ENCODE measurements around the gene NUP37. TPM values are rescaled to one million over a fixed set of nuclear protein-coding genes. Genes with fewer than 3 reads are reported as not detected.
"Not testable (repeated sequence)": the region's sequence is repeated elsewhere in the genome, so short reads cannot be mapped to it uniquely, and the experiment has no call there.

Gene NUP37
- total and polyA plus RNA-seq, 5 experiments from 2014 or later: 20.4 to 34.4 (median 23.0) TPM

- DNase-seq, H3K27me3 Mint-ChIP-seq, ATAC-seq, H3K4me3 Mint-ChIP-seq, H3K4me1 Mint-ChIP-seq, H3K9me3 Mint-ChIP-seq, POLR2A ChIA-PET, H3K27ac Mint-ChIP-seq: not testable (repeated sequence)
- peaks cover 5 to 35% (median 18%) of the 10 kb centered on the region in 3 donors for H3K36me3 Mint-ChIP-seq
These were observed 47.8 kb downstream of the NUP37 start for GRCh38 chr12:102072092-102072491.

GRCh38 chr12:102069707-102070106, 50.2 kb downstream of the NUP37 start:
- Mint-ChIP-seq H3K9me3 (no peaks in the 10 kb centered on the region), H3K36me3 (peaks cover 0 to 13% (median 7%) of the 10 kb centered on the region in 3 donors), H3K4me3 (no peak overlapping the region), H3K27ac (no peak overlapping the region), H3K27me3 (peaks cover 0 to 7% (median under 1%) of the 10 kb centered on the region in 5 donors), H3K4me1 (peaks cover 0 to 5% (median 0%) of the 10 kb centered on the region in 4 donors)
- ATAC-seq (no peak), DNase-seq (no peak)
- POLR2A ChIA-PET: no interaction called here

DNA sequence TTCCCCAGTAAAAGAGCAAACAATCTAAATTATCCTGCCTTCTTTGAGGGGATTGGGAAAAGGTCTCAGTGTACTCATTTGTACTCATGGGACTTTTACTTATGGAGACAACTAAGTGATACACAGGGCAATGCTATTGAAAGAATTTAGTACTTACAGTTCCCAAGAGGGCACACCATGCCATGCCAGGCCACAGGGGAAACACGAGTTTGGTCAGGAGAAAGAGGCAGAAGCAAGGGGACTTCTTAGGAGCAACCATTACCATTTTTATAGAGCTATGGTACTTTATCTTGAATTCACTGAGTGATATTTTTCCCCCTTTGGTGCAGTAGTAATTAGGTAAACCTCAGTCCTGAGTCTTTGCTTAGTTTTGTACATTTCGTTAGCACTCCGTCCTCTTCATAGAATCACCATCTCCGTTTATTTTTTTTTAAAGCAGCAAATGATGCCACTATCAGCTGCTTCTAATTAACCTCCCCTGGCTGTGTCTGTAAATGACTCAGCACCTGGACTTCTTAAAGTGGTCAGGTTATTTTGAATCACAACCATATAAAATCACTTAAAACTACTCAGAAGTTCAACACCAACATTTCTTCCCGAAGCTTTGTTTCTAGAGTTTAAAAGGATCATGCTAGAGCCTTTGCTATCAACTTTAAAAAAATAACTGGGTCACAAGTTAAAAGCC, 52.2 kb downstream of the NUP37 start:
- H3K4me3 Mint-ChIP-seq: no peak overlapping the region
- peaks cover 2 to 11% (median 5%) of the 10 kb centered on the region in 5 donors for H3K27me3 Mint-ChIP-seq
- peaks cover 0 to 5% (median 0%) of the 10 kb centered on the region in 4 donors for H3K4me1 Mint-ChIP-seq
- POLR2A ChIA-PET: no interaction called here
- H3K9me3 Mint-ChIP-seq: no peaks in the 10 kb centered on the region
- no peak overlapping the region for H3K27ac Mint-ChIP-seq
- no peak for DNase-seq
- no peaks in the 10 kb centered on the region for H3K36me3 Mint-ChIP-seq
- ATAC-seq: no peak

GRCh38 chr12:102064476-102064875, 55.4 kb downstream of the NUP37 start:
- Mint-ChIP-seq H3K4me3 (no peak overlapping the region), H3K27me3 (peaks cover 2 to 11% (median 5%) of the 10 kb centered on the region in 5 donors), H3K9me3 (no peaks in the 10 kb centered on the region), H3K27ac (no peak overlapping the region), H3K36me3 (peaks cover 0 to 8% (median 3%) of the 10 kb centered on the region in 3 donors), H3K4me1 (peaks cover 8 to 27% (median 24%) of the 10 kb centered on the region in 4 donors)
- POLR2A ChIA-PET: no interaction called here
- ATAC-seq (no peak), DNase-seq (no peak)

DNA sequence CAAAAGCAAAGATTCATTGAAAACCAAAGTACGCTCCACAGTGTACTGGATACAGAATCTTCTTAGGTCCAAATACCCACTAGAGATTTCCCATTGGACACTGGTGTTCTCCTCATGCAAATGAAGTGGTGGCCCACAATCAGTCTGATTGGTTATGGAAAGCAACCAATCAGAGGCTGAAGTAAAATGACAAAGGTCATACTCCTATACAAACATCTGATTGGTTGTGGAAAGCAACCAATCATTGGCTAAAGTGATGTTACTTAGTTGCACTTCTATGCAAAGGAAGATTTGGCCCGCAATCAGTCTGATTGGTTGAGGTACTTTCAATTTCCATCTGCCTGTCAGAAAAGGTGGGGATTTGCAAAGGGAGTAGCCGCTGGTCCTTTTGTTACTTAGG, 56.8 kb downstream of the NUP37 start:
- H3K27ac Mint-ChIP-seq: peak overlapping the region in 4 of 10 donors; percentile 7 to 99 (median 67)
- H3K4me1 Mint-ChIP-seq: peaks cover 10 to 35% (median 33%) of the 10 kb centered on the region in 4 donors

GRCh38 chr12:102062419-102062806, 57.5 kb downstream of the NUP37 start:
- peaks cover 4 to 26% (median 15%) of the 10 kb centered on the region in 3 donors for H3K36me3 Mint-ChIP-seq
- peak overlapping the region in 9 of 10 donors; percentile 93 to 99 (median 97) for H3K27ac Mint-ChIP-seq
- POLR2A ChIA-PET: interaction anchor here (0.6 to 1.5 kb wide), 5 partner anchors 13 to 1868 kb away, joined by 3 to 8 read pairs (median 3); partner anchors contain the start of genes ARL1, HSP90B1, NUP37 and PARPBP
- ATAC-seq (no peak), DNase-seq (no peak)
- H3K4me3 Mint-ChIP-seq: peak overlapping the region in 9 of 10 donors; percentile 91 to 99 (median 96)
- H3K9me3 Mint-ChIP-seq: no peaks in the 10 kb centered on the region
- peaks cover 12 to 42% (median 39%) of the 10 kb centered on the region in 4 donors for H3K4me1 Mint-ChIP-seq
- H3K27me3 Mint-ChIP-seq: peaks cover 2 to 11% (median 5%) of the 10 kb centered on the region in 5 donors

More for the DNA sequence above, 56.8 kb downstream of the NUP37 start:
- H3K9me3 Mint-ChIP-seq: no peaks in the 10 kb centered on the region
- peak overlapping the region in 1 of 10 donors; percentile 13 for H3K4me3 Mint-ChIP-seq
- POLR2A ChIA-PET: interaction anchor here (0.6 kb wide), 1 partner anchor 33 kb away, joined by 3 read pairs; no protein-coding TSS in a partner anchor
- H3K27me3 Mint-ChIP-seq: peaks cover 2 to 11% (median 5%) of the 10 kb centered on the region in 5 donors
- H3K36me3 Mint-ChIP-seq: peaks cover 4 to 20% (median 10%) of the 10 kb centered on the region in 3 donors
- ATAC-seq (no peak), DNase-seq (no peak)

GRCh38 chr12:102061560-102062418, 58.1 kb downstream of the NUP37 start, which contains the start of gene WASHC3:
Gene WASHC3, minus strand, starts transcription at chr12:102061991. Its CDS starts 29 bp downstream, at chr12:102061962.
- ATAC-seq (peak; percentile 90 to 92), DNase-seq (peak; percentile 85 to 97 (median 94))
- H3K9me3 Mint-ChIP-seq: no peaks in the 10 kb centered on the region
- peaks cover 2 to 11% (median 5%) of the 10 kb centered on the region in 5 donors for H3K27me3 Mint-ChIP-seq
- POLR2A ChIA-PET: interaction anchor here (0.6 to 1.5 kb wide), 6 partner anchors 11 to 1868 kb away, joined by 3 to 8 read pairs (median 3); partner anchors contain the start of genes ARL1, HSP90B1, NUP37 and PARPBP
- H3K4me1 Mint-ChIP-seq: peaks cover 14 to 48% (median 42%) of the 10 kb centered on the region in 4 donors
- H3K36me3 Mint-ChIP-seq: peaks cover 5 to 33% (median 21%) of the 10 kb centered on the region in 3 donors
- H3K4me3 Mint-ChIP-seq: peak within 1 kb of the TSS; percentile 91 to 99 (median 96)
- peak within 1 kb of the TSS; percentile 93 to 99 (median 97) for H3K27ac Mint-ChIP-seq

DNA sequence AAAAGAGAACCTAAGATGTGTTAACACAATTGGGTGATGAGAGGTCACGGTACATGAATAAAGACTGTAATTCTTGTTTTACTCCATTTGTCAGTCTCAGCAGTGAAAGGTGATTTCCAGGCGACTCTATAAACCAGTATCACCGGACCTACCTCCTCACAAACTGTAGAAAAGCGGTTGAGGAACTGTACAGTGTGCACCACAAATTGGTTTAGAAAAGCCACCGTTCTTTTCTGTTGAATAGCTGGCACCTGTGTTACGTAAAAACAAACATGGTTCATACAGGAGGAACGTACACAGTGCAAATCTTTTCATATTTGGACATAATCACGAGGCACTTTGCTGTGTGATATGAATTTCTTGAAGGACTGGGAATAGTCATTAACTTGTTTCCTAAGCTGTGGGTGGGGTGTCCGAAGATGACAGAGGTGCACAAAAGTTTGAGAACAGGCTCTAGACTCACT, 58.8 kb downstream of the NUP37 start:
- Mint-ChIP-seq H3K4me3 (peak overlapping the region; percentile 91 to 99 (median 96)), H3K27ac (peak overlapping the region; percentile 93 to 99 (median 97)), H3K36me3 (peaks cover 10 to 39% (median 28%) of the 10 kb centered on the region in 3 donors), H3K9me3 (no peaks in the 10 kb centered on the region), H3K27me3 (peaks cover 2 to 11% (median 5%) of the 10 kb centered on the region in 5 donors), H3K4me1 (peaks cover 18 to 54% (median 49%) of the 10 kb centered on the region in 4 donors)
- DNase-seq: peak in 7 of 10 donors; percentile 7 to 43 (median 16)
- peak; percentile 11 to 54 for ATAC-seq
- POLR2A ChIA-PET: interaction anchor here (0.6 to 1.5 kb wide), 4 partner anchors 11 to 653 kb away, joined by 3 to 8 read pairs (median 3); partner anchors contain the start of genes ARL1, NUP37 and PARPBP

- H3K27ac Mint-ChIP-seq: peak overlapping the region in 8 of 10 donors; percentile 36 to 94 (median 80)
- peaks cover 15 to 56% (median 44%) of the 10 kb centered on the region in 3 donors for H3K36me3 Mint-ChIP-seq
- peak in 1 of 2 donors; percentile 7 for ATAC-seq
- H3K27me3 Mint-ChIP-seq: peaks cover under 1 to 7% (median 2%) of the 10 kb centered on the region in 5 donors
- POLR2A ChIA-PET: no interaction called here
- peak overlapping the region in 4 of 10 donors; percentile 7 to 71 (median 34) for H3K4me3 Mint-ChIP-seq
- DNase-seq: peak in 2 of 10 donors; percentile 6 to 16
- no peaks in the 10 kb centered on the region for H3K9me3 Mint-ChIP-seq
- peaks cover 18 to 62% (median 56%) of the 10 kb centered on the region in 4 donors for H3K4me1 Mint-ChIP-seq
These were observed 60.6 kb downstream of the NUP37 start for GRCh38 chr12:102059343-102059742.

DNA sequence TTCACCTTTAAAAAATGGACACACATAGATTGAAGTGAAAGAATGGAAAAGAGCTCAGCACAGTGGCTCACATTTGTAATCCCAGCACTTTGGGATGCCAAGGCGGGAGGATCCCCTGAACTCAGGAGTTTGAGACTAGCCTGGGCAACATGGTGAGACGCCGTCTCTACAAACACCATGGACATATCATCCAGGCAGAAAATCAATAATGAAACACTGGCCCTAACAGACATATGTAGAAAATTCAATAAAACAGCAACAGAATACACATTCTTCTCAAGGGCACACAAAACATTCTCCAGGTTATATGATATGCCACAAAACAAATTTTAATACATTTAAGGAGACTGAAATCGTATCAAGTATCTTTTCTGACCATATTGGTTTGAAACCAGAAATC, 65.6 kb downstream of the NUP37 start:
- H3K36me3 Mint-ChIP-seq: peaks cover 15 to 78% (median 57%) of the 10 kb centered on the region in 3 donors
- peak overlapping the region in 1 of 10 donors; percentile 3 for H3K4me3 Mint-ChIP-seq
- peak overlapping the region in 1 of 10 donors; percentile 55 for H3K27ac Mint-ChIP-seq
- POLR2A ChIA-PET: no interaction called here
- DNase-seq (no peak), ATAC-seq (no peak)
- peaks cover 18 to 60% (median 58%) of the 10 kb centered on the region in 4 donors for H3K4me1 Mint-ChIP-seq
- H3K27me3 Mint-ChIP-seq: no peaks in the 10 kb centered on the region
- no peaks in the 10 kb centered on the region for H3K9me3 Mint-ChIP-seq

DNA sequence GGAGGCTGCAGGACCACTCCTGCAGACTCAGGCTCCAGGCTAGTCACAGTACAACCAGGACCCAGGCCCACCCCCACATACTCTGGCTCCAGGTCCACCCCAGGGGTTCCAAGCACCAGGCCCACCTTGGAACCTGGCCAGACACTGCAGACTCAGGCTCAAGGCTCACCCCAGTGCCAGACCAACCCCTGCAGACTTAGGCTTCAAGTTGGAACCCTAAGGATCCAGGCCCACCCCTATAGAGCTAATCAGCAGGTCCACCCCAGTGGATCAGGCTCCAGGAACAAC, 66.9 kb downstream of the NUP37 start:
- no peak overlapping the region for H3K27ac Mint-ChIP-seq
- POLR2A ChIA-PET: no interaction called here
- no peak for ATAC-seq

More for the DNA sequence above, 66.9 kb downstream of the NUP37 start:
- no peaks in the 10 kb centered on the region for H3K27me3 Mint-ChIP-seq
- peaks cover 11 to 80% (median 54%) of the 10 kb centered on the region in 3 donors for H3K36me3 Mint-ChIP-seq
- DNase-seq: no peak
- no peaks in the 10 kb centered on the region for H3K9me3 Mint-ChIP-seq
- no peak overlapping the region for H3K4me3 Mint-ChIP-seq
- H3K4me1 Mint-ChIP-seq: peaks cover 15 to 52% (median 48%) of the 10 kb centered on the region in 4 donors

Measured in naive thymus-derived CD8-positive, alpha-beta T cell (primary cell).